ENCODE results near the gene LRBA. TPM values are rescaled to one million over a fixed set of nuclear protein-coding genes. Genes with fewer than 3 reads are reported as not detected.

Gene LRBA
- total RNA-seq, 1 donor from 2014 or later = 26.4 TPM

DNA sequence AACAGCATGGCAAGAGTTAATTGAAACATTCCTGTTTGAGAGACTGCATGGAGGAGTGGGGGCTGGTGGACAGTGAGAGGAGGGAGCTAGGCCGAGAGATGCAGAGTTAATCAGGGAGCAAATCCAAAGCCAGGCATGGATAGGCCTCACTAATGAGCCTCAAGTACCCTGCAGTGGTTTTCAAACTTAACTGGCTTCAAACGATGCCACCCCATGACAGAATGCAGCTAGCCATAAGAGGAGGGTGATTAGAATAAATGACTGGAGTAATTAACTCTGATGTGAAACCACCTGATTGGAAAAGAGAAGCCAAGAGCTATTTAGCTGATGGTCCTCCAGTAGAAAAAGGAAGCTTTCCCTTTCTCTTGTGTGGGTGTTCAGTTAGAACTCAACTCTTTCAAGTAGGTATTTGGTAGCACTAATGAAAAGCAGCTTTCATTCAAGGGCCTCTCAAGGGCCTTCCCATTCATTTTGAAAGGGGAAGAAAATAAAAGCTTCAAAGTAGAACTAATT, 648.5 kb downstream of the LRBA start:
- Mint-ChIP-seq H3K4me3 (ENCODE audit: unreplicated experiment) (peak overlapping the region; percentile 68), H3K27me3 (ENCODE audit: unreplicated experiment) (peaks cover 4% of the 10 kb centered on the region), H3K4me1 (ENCODE audit: low read depth, unreplicated experiment) (peaks cover 29% of the 10 kb centered on the region), H3K27ac (ENCODE audit: unreplicated experiment) (peak overlapping the region; percentile 78), H3K9me3 (ENCODE audit: unreplicated experiment) (no peaks in the 10 kb centered on the region), H3K36me3 (ENCODE audit: unreplicated experiment) (no peaks in the 10 kb centered on the region)
- peak; percentile 34 for DNase-seq
- TF ChIP-seq, protein P1, sequence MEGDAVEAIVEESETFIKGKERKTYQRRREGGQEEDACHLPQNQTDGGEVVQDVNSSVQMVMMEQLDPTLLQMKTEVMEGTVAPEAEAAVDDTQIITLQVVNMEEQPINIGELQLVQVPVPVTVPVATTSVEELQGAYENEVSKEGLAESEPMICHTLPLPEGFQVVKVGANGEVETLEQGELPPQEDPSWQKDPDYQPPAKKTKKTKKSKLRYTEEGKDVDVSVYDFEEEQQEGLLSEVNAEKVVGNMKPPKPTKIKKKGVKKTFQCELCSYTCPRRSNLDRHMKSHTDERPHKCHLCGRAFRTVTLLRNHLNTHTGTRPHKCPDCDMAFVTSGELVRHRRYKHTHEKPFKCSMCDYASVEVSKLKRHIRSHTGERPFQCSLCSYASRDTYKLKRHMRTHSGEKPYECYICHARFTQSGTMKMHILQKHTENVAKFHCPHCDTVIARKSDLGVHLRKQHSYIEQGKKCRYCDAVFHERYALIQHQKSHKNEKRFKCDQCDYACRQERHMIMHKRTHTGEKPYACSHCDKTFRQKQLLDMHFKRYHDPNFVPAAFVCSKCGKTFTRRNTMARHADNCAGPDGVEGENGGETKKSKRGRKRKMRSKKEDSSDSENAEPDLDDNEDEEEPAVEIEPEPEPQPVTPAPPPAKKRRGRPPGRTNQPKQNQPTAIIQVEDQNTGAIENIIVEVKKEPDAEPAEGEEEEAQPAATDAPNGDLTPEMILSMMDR (IDR thresholded peaks at IDR 0.05; ENCODE audit: partially characterized antibody, unreplicated experiment) = no peak

DNA sequence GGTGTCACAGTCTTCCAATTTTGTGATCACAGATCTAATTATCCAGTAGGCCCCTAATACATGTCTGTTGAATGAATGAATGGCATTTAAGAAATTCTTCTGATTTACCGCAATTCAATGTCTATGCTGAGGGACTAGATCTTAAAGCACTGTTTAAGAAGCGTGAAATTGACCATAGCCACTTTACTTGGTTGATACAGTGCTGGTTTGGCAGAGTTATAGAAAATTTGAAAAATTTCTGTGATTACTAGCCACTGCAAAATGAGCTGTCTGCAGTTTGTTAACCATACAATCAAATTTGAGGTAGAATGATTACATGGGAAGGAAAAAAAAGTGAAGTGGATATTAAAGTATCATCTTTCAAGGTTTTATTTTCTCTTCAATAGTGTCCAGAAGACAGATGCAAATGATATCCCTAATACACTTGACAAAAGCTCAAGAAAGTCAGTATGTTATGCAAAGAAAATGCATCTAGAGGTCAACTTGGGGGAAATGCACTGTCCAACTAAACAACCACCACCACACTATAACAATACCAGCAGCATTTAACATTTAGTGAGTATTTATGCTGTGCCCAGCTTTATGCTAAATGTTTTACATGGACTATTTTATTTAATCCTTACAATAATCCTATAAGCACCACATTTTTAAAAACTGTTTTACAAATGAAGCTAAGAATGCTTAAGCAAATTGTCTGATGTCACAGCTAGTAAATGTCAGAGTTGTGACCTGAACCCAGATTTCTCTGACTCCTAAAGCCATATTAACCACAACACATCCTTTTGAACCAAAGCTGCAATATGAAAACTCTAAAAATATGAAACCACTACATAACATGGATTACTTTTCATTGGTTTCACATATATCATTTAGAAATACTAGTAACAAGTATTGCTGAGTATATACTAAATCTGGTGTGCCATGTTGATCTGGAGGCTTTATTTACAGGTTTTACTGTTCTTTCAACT, 651.1 kb downstream of the LRBA start:
- Mint-ChIP-seq H3K36me3 (ENCODE audit: unreplicated experiment) (no peaks in the 10 kb centered on the region), H3K27me3 (ENCODE audit: unreplicated experiment) (peaks cover 2% of the 10 kb centered on the region), H3K27ac (ENCODE audit: unreplicated experiment) (no peak overlapping the region), H3K4me1 (ENCODE audit: low read depth, unreplicated experiment) (peaks cover 27% of the 10 kb centered on the region), H3K4me3 (ENCODE audit: unreplicated experiment) (no peak overlapping the region), H3K9me3 (ENCODE audit: unreplicated experiment) (no peaks in the 10 kb centered on the region)
- TF ChIP-seq, protein P1 (IDR thresholded peaks at IDR 0.05; ENCODE audit: partially characterized antibody, unreplicated experiment) = no peak
- no peak for DNase-seq

DNA sequence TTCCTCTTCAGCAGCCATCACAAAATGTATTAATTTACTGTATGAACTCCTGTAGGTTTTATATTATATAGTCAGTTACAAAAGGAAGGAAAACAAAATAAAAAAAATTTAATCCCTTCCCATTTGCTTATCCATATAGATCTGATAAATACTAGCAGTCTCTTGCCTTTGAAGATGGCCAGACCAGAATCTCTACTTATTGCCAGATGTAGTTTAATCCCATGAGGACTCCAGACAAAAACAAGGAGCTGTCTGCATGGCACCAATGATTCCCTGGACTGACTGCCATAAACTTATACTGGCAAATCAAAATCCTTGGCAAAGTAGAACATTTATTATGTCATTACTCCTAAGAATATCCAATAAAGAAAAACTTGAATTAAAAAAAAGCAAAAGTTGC, 656.4 kb downstream of the LRBA start:
- TF ChIP-seq, protein P1 (IDR thresholded peaks at IDR 0.05; ENCODE audit: partially characterized antibody, unreplicated experiment) = no peak
- Mint-ChIP-seq H3K27ac (ENCODE audit: unreplicated experiment) (no peak overlapping the region), H3K36me3 (ENCODE audit: unreplicated experiment) (no peaks in the 10 kb centered on the region)

DNA sequence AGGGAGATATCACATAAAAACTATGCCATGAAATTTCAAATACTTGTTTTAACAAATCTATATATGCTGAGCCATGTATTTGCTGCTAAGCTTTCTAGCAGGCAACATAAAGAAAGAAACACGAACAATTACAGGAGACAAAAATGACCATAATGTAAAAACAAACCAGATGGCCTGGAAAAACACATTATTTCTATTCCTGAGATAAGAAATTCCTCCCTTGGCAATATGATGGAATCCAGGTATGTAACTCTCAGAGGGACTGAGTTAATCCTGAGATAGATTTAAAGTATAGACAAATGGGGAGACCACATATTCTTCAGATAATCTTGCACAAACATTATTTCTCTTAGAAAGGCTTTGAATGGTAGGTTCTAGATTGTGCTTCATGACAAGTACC, 657.3 kb downstream of the LRBA start:
- TF ChIP-seq, protein P1 (IDR thresholded peaks at IDR 0.05; ENCODE audit: partially characterized antibody, unreplicated experiment) = no peak

More for the DNA sequence above, 656.4 kb downstream of the LRBA start:
- Mint-ChIP-seq H3K4me1 (ENCODE audit: low read depth, unreplicated experiment) (peaks cover 10% of the 10 kb centered on the region), H3K4me3 (ENCODE audit: unreplicated experiment) (no peak overlapping the region), H3K27me3 (ENCODE audit: unreplicated experiment) (peaks cover 4% of the 10 kb centered on the region), H3K9me3 (ENCODE audit: unreplicated experiment) (no peaks in the 10 kb centered on the region)
- DNase-seq = no peak

More for the DNA sequence above, 657.3 kb downstream of the LRBA start:
- Mint-ChIP-seq H3K36me3 (ENCODE audit: unreplicated experiment) (no peaks in the 10 kb centered on the region), H3K27me3 (ENCODE audit: unreplicated experiment) (peaks cover 4% of the 10 kb centered on the region), H3K27ac (ENCODE audit: unreplicated experiment) (no peak overlapping the region), H3K4me3 (ENCODE audit: unreplicated experiment) (no peak overlapping the region), H3K4me1 (ENCODE audit: low read depth, unreplicated experiment) (peaks cover 8% of the 10 kb centered on the region), H3K9me3 (ENCODE audit: unreplicated experiment) (no peaks in the 10 kb centered on the region)
- no peak for DNase-seq

All from glutamatergic neuron (in vitro differentiated cells).